Cardiac muscle cell (in vitro differentiated cells and primary cell): Measurements from ENCODE around the gene RAET1E. TPM values are rescaled to one million over a fixed set of nuclear protein-coding genes. Genes with fewer than 3 reads are reported as not detected.

Source experiments
- DNase-seq, 2 donors: peaks; one replicate each; pipeline versions ENCODE4 v3.0.0 to v3.0.0-alpha.2; 2010 to 2017; ENCODE audit warnings: low read depth in 1 of 2, low spot score in 1 of 2
- H3K27ac ChIP-seq: fragments of 200-600 bp; sonication (generic); 2 replicates; pipeline ENCODE4 v1.5.1; 2016
- H3K27me3 ChIP-seq: fragments of 200-600 bp; sonication (generic); 2 replicates; pipeline ENCODE4 v1.6.0; 2016; ENCODE audit warnings: control low read depth
- H3K36me3 ChIP-seq: fragments of 200-600 bp; sonication (generic); 2 replicates; pipeline ENCODE4 v1.5.1; 2016; ENCODE audit warnings: control low read depth
- H3K4me1 ChIP-seq: fragments of 200-600 bp; sonication (generic); 2 replicates; pipeline ENCODE4 v1.8.1; 2017; ENCODE audit warnings: low read depth, mild to moderate bottlenecking, mixed run types
- H3K4me3 ChIP-seq: fragments of 200-600 bp; sonication (generic); 2 replicates; pipeline ENCODE4 v1.5.1; 2016; ENCODE audit warnings: mild to moderate bottlenecking
- H3K9me3 ChIP-seq: fragments of 200-600 bp; sonication (generic); 2 replicates; pipeline ENCODE4 v1.5.1; 2017; ENCODE audit warnings: low read depth, mild to moderate bottlenecking, control low read depth
- polyA plus RNA-seq: library from polyadenylated mRNA; unstranded; fragments of >200 nt; fragmentation: Nextera tagmentation; extraction: Ambion mirVana; gene quantifications from 2 replicates; pipeline ENCODE4 v1.2.1, GENCODE V29; 2016
- total RNA-seq: library from RNA; depleted of rRNA; stranded (reverse); fragments of >200 nt; gene quantifications from 2 replicates; pipeline ENCODE4 v1.2.3, GENCODE V29; 2016
- TF ChIP-seq, protein P1 (sequence below): IDR thresholded peaks from 2 replicates; pipeline ENCODE4 v1.5.1; 2012; ENCODE audit warnings: low read depth, mild to moderate bottlenecking, low read length

RAET1E gene
- total and polyA plus RNA-seq, 2 experiments from 2014 or later = not detected

- Histone ChIP-seq H3K27me3 (no peaks in the 10 kb centered on the region), H3K4me1 (no peaks in the 10 kb centered on the region), H3K27ac (no peak overlapping the region), H3K36me3 (no peaks in the 10 kb centered on the region), H3K4me3 (no peak overlapping the region), H3K9me3 (no peaks in the 10 kb centered on the region)
- no peak for DNase-seq
- TF ChIP-seq, protein P1, sequence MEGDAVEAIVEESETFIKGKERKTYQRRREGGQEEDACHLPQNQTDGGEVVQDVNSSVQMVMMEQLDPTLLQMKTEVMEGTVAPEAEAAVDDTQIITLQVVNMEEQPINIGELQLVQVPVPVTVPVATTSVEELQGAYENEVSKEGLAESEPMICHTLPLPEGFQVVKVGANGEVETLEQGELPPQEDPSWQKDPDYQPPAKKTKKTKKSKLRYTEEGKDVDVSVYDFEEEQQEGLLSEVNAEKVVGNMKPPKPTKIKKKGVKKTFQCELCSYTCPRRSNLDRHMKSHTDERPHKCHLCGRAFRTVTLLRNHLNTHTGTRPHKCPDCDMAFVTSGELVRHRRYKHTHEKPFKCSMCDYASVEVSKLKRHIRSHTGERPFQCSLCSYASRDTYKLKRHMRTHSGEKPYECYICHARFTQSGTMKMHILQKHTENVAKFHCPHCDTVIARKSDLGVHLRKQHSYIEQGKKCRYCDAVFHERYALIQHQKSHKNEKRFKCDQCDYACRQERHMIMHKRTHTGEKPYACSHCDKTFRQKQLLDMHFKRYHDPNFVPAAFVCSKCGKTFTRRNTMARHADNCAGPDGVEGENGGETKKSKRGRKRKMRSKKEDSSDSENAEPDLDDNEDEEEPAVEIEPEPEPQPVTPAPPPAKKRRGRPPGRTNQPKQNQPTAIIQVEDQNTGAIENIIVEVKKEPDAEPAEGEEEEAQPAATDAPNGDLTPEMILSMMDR = no peak
Observed at GRCh38 chr6:149903938-149904611, 6.2 kb upstream of the RAET1E start.

DNA sequence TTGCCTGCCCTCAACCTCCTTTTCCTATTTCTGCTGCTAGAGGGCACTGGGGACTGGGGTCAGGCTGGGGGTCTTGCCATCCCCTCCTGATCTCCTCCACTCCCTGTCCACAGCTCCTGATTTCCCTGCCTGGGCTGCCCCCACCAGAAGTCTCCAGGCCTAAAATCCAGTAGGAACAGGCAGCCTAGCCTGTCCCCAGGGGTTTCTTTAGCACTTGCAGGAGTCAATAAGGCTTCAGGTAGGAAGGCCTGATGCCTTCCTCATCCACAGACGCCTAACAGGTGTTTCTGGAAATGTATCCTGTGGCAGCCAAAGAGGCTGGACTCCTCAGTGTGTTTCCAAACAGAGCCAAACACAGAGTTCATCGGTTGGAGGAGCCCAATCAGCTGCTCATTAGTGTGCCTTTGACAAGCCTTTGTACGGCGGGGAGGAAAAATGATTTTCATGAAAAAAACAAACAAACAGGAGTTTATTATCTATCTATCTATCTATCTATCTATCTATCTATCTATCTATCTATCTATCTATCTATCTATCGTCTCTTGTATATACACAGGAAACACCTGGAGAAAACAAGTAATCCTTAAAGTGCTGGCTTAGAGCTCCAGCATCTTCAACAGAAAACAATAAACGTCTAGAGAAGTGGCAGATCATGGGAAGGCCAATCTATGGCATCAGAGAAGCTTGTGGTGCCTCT lies 3.7 kb upstream of the RAET1E start:
- Histone ChIP-seq H3K27me3 (no peaks in the 10 kb centered on the region), H3K9me3 (no peaks in the 10 kb centered on the region), H3K36me3 (no peaks in the 10 kb centered on the region), H3K4me1 (no peaks in the 10 kb centered on the region), H3K27ac (no peak overlapping the region), H3K4me3 (no peak overlapping the region)
- no peak for DNase-seq
- TF ChIP-seq, protein P1 = no peak

GRCh38 chr6:149900620-149901443 lies 2.9 kb upstream of the RAET1E start:
- TF ChIP-seq, protein P1 = no peak
- H3K4me1 ChIP-seq = no peaks in the 10 kb centered on the region
- no peaks in the 10 kb centered on the region for H3K27me3 ChIP-seq
- H3K27ac ChIP-seq = no peak overlapping the region
- no peaks in the 10 kb centered on the region for H3K9me3 ChIP-seq
- no peak for DNase-seq
- H3K4me3 ChIP-seq = no peak overlapping the region
- no peaks in the 10 kb centered on the region for H3K36me3 ChIP-seq

- H3K36me3 ChIP-seq = no peaks in the 10 kb centered on the region
- H3K27ac ChIP-seq = no peak overlapping the region
- H3K27me3 ChIP-seq = no peaks in the 10 kb centered on the region
- TF ChIP-seq, protein P1 = no peak
- no peaks in the 10 kb centered on the region for H3K9me3 ChIP-seq
- no peaks in the 10 kb centered on the region for H3K4me1 ChIP-seq
- H3K4me3 ChIP-seq = no peak overlapping the region
- no peak for DNase-seq
Observed at GRCh38 chr6:149899926-149900619, 2.2 kb upstream of the RAET1E start.

DNA sequence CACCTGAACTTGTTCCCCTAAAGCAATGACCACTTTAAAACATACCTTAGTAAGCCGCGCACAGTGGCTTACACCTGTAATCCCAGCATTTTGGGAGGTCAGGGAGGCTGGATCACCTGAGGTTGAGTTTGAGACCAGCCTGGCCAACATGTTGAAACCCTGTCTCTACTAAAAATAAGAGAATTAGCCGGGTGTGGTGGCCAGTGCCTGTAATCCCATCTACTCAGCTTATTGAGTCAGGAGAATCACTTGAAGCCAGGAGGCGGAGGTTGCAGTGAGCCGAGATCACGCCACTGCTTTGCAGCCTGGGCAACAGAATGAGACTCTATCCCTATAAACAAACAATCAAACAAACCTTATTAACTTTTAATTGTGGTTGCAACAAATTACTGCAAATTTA lies 1.6 kb upstream of the RAET1E start:
- TF ChIP-seq, protein P1 = no peak
- no peaks in the 10 kb centered on the region for H3K4me1 ChIP-seq
- no peak overlapping the region for H3K4me3 ChIP-seq
- H3K27me3 ChIP-seq = no peaks in the 10 kb centered on the region
- H3K9me3 ChIP-seq = no peaks in the 10 kb centered on the region
- H3K27ac ChIP-seq = no peak overlapping the region
- H3K36me3 ChIP-seq = no peaks in the 10 kb centered on the region
- DNase-seq = no peak
